Measurements from ENCODE around the gene HSH2D.
A peak's percentile ranks its signal among the peaks of the same experiment; 100 is the strongest.

The HSH2D gene

GRCh38 chr19:16121141-16121540 is 22.3 kb upstream of the HSH2D start:
- DNase-seq (ENCODE audit: low read depth) = no peak

GRCh38 chr19:16121967-16122366 is 21.5 kb upstream of the HSH2D start:
- no peak for DNase-seq (ENCODE audit: low read depth)

GRCh38 chr19:16124953-16125352 is 18.5 kb upstream of the HSH2D start:
- no peak for DNase-seq (ENCODE audit: low read depth)

GRCh38 chr19:16125737-16126495 is 17.6 kb upstream of the HSH2D start:
- DNase-seq (ENCODE audit: low read depth) = peak; percentile 9

- DNase-seq (ENCODE audit: low read depth) = no peak
These were observed 16.4 kb upstream of the HSH2D start for GRCh38 chr19:16127080-16127479.

GRCh38 chr19:16127776-16128371 is 15.6 kb upstream of the HSH2D start:
- no peak for DNase-seq (ENCODE audit: low read depth)

GRCh38 chr19:16131648-16132047 is 11.8 kb upstream of the HSH2D start:
- no peak for DNase-seq (ENCODE audit: low read depth)

- no peak for DNase-seq (ENCODE audit: low read depth)
These were observed 9.7 kb upstream of the HSH2D start for GRCh38 chr19:16133818-16134217.

- no peak for DNase-seq (ENCODE audit: low read depth)
These were observed 9.0 kb upstream of the HSH2D start for GRCh38 chr19:16134510-16134909.

- no peak for DNase-seq (ENCODE audit: low read depth)
These were observed 7.9 kb upstream of the HSH2D start for GRCh38 chr19:16135430-16136127.

- DNase-seq (ENCODE audit: low read depth) = no peak
These were observed 7.1 kb upstream of the HSH2D start for GRCh38 chr19:16136185-16136999.

GRCh38 chr19:16139752-16140151 is 3.7 kb upstream of the HSH2D start:
- no peak for DNase-seq (ENCODE audit: low read depth)

- no peak for DNase-seq (ENCODE audit: low read depth)
These were observed 2.4 kb upstream of the HSH2D start for GRCh38 chr19:16141043-16141442.

GRCh38 chr19:16142032-16142580 is 1.4 kb upstream of the HSH2D start:
- DNase-seq (ENCODE audit: low read depth) = no peak

- no peak for DNase-seq (ENCODE audit: low read depth)
These were observed 714 bp downstream of the HSH2D start for GRCh38 chr19:16144216-16144581.

GRCh38 chr19:16146112-16146511 is 2.6 kb downstream of the HSH2D start:
- DNase-seq (ENCODE audit: low read depth) = no peak

- no peak for DNase-seq (ENCODE audit: low read depth)
These were observed 5.2 kb downstream of the HSH2D start for GRCh38 chr19:16148443-16149229.

GRCh38 chr19:16153582-16154336 is 10.3 kb downstream of the HSH2D start:
- DNase-seq (ENCODE audit: low read depth) = no peak

GRCh38 chr19:16154557-16154956 is 11.1 kb downstream of the HSH2D start:
- DNase-seq (ENCODE audit: low read depth) = no peak

GRCh38 chr19:16155128-16155527 is 11.6 kb downstream of the HSH2D start:
- DNase-seq (ENCODE audit: low read depth) = no peak

GRCh38 chr19:16156904-16157303 is 13.4 kb downstream of the HSH2D start:
- DNase-seq (ENCODE audit: low read depth) = no peak
